Measurements from ENCODE around the gene TATDN2.

- no peak for TF ChIP-seq FOXM1 (IDR thresholded peaks at IDR 0.05; ENCODE audit: borderline replicate concordance)
- no peak for TF ChIP-seq SP1 (IDR thresholded peaks at IDR 0.05)
- TF ChIP-seq PKNOX1 (IDR thresholded peaks at IDR 0.05) = no peak
- TF ChIP-seq ARNT (IDR thresholded peaks at IDR 0.05) = no peak
- TF ChIP-seq CTBP1 (IDR thresholded peaks at IDR 0.05; ENCODE audit: borderline replicate concordance) = no peak
- no peak for TF ChIP-seq BHLHE40 (IDR thresholded peaks at IDR 0.05; ENCODE audit: borderline replicate concordance)
- no peak for TF ChIP-seq SUZ12 (IDR thresholded peaks at IDR 0.05)
- TF ChIP-seq L3MBTL2 (conservative IDR thresholded peaks at IDR 0.05) = no peak
- TF ChIP-seq TARDBP (IDR thresholded peaks at IDR 0.05) = no peak
- TF ChIP-seq FOXA1 (IDR thresholded peaks at IDR 0.05) = no peak
- TF ChIP-seq HDGF (IDR thresholded peaks at IDR 0.05; ENCODE audit: borderline replicate concordance) = no peak
- no peak for TF ChIP-seq ELF4 (IDR thresholded peaks at IDR 0.05)
- no peak for TF ChIP-seq FOXK2 (IDR thresholded peaks at IDR 0.05)
Measured at GRCh38 chr3:10319804-10320203, 71.5 kb downstream of the TATDN2 start.

Measured in HEK293T (cell line).